HPDE6-E6E7 (cell line): Measurements from ENCODE around the gene IREB2.
A peak's percentile ranks its signal among the peaks of the same experiment; 100 is the strongest.
"Not testable (repeated sequence)": the region's sequence is repeated elsewhere in the genome, so short reads cannot be mapped to it uniquely, and the experiment has no call there.

Source experiments
- DNase-seq: peaks from one replicate; pipeline ENCODE4 v3.0.0; 2011; ENCODE audit warnings: missing footprints; ENCODE audit errors: extremely low spot score

IREB2 gene

GRCh38 chr15:78477295-78477694, 39.3 kb downstream of the IREB2 start:
- no peak for DNase-seq

GRCh38 chr15:78479650-78480049, 41.6 kb downstream of the IREB2 start:
- DNase-seq, result no peak

GRCh38 chr15:78481917-78482316, 43.9 kb downstream of the IREB2 start:
- DNase-seq, result no peak

GRCh38 chr15:78492872-78493271, 54.9 kb downstream of the IREB2 start:
- no peak for DNase-seq

GRCh38 chr15:78501857-78502256, 63.8 kb downstream of the IREB2 start:
- no peak for DNase-seq

- no peak for DNase-seq
Measured at GRCh38 chr15:78502641-78503040, 64.6 kb downstream of the IREB2 start.

GRCh38 chr15:78506971-78507830, 69.2 kb downstream of the IREB2 start, which contains the start of gene HYKK:
TSS of gene HYKK (plus strand) at chr15:78507577. CDS start at chr15:78513089, 5,512 bp downstream.
- peak; percentile 96 for DNase-seq

GRCh38 chr15:78507831-78508160, 69.8 kb downstream of the IREB2 start:
- no peak for DNase-seq

GRCh38 chr15:78508272-78508671, 70.3 kb downstream of the IREB2 start:
- DNase-seq, result peak; percentile 4

- DNase-seq, result no peak
Measured at GRCh38 chr15:78509726-78510312, 71.8 kb downstream of the IREB2 start.

GRCh38 chr15:78520035-78520434, 82.0 kb downstream of the IREB2 start:
- DNase-seq, result not testable (repeated sequence)

- DNase-seq, result no peak
Measured at GRCh38 chr15:78524230-78524629, 86.2 kb downstream of the IREB2 start.

GRCh38 chr15:78527325-78527724, 89.3 kb downstream of the IREB2 start:
- DNase-seq, result no peak

GRCh38 chr15:78533331-78533730, 95.3 kb downstream of the IREB2 start:
- no peak for DNase-seq

GRCh38 chr15:78536134-78536533, 98.1 kb downstream of the IREB2 start:
- DNase-seq, result no peak

- DNase-seq, result no peak
Measured at GRCh38 chr15:78537266-78537905, 99.4 kb downstream of the IREB2 start.

- DNase-seq, result no peak
Measured at GRCh38 chr15:78538358-78538757, 100.3 kb downstream of the IREB2 start.

- DNase-seq, result not testable (repeated sequence)
Measured at GRCh38 chr15:78539464-78540140, 101.6 kb downstream of the IREB2 start.

GRCh38 chr15:78540141-78540870, 102.3 kb downstream of the IREB2 start, which contains the start of gene PSMA4:
TSS of gene PSMA4 (plus strand) at chr15:78540444. CDS start at chr15:78541928, 1,484 bp downstream.
- DNase-seq, result peak; percentile 84

- DNase-seq, result no peak
Measured at GRCh38 chr15:78540871-78541743, 103.1 kb downstream of the IREB2 start.

GRCh38 chr15:78541744-78542034, 103.7 kb downstream of the IREB2 start:
- no peak for DNase-seq
